Panc1 (cell line): ENCODE measurements around the gene CD8A.

ENCODE experiments used
- TCF7L2 ChIP-seq: IDR thresholded peaks from 2 replicates; pipeline ENCODE4 v1.6.1; 2011; ENCODE audit warnings: mild to moderate bottlenecking, low read depth, low read length, inconsistent platforms
- TF ChIP-seq, protein P1 (sequence below): fragments of 450-650 bp; IDR thresholded peaks from 2 replicates; pipeline ENCODE4 v1.5.1; 2017; ENCODE audit warnings: mild to moderate bottlenecking

DNA sequence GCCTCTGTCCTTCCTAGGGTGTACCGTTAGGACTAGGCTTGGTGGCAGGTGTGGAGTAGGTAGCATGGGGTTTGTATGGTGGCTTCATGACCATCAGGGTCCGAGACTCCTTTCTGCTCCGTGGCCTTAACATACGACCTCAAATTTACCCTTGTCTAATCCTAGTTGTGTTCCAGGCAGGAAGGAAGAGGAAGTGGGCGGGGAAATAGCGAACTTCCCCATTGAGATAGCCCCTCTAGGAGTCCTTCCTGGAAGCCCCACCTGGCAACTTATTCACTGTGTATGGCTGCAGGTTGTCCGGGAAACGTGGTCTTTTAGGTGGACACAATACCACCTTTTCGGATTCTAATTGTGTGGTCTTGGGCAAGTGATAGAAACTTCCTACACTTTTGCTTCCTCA lies 9.3 kb downstream of the CD8A start:
- TF ChIP-seq, protein P1, sequence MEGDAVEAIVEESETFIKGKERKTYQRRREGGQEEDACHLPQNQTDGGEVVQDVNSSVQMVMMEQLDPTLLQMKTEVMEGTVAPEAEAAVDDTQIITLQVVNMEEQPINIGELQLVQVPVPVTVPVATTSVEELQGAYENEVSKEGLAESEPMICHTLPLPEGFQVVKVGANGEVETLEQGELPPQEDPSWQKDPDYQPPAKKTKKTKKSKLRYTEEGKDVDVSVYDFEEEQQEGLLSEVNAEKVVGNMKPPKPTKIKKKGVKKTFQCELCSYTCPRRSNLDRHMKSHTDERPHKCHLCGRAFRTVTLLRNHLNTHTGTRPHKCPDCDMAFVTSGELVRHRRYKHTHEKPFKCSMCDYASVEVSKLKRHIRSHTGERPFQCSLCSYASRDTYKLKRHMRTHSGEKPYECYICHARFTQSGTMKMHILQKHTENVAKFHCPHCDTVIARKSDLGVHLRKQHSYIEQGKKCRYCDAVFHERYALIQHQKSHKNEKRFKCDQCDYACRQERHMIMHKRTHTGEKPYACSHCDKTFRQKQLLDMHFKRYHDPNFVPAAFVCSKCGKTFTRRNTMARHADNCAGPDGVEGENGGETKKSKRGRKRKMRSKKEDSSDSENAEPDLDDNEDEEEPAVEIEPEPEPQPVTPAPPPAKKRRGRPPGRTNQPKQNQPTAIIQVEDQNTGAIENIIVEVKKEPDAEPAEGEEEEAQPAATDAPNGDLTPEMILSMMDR: no peak
- no peak for TF ChIP-seq TCF7L2
